GM12801 (cell line): Measurements from ENCODE around the gene LAMC1.

Source experiments
- CTCF ChIP-seq: IDR thresholded peaks from one replicate; pipeline ENCODE4 v1.5.1; 2011; ENCODE audit warnings: control low read depth; ENCODE audit not compliant: insufficient read length; ENCODE audit errors: extremely low read depth

The LAMC1 gene

GRCh38 chr1:183138301-183138700 lies 115.1 kb downstream of the LAMC1 start:
- no peak for TF ChIP-seq CTCF

- no peak for TF ChIP-seq CTCF
These were observed 116.2 kb downstream of the LAMC1 start for GRCh38 chr1:183139281-183139942.

- no peak for TF ChIP-seq CTCF
These were observed 117.4 kb downstream of the LAMC1 start for GRCh38 chr1:183140633-183141032.

- TF ChIP-seq CTCF: no peak
These were observed 119.0 kb downstream of the LAMC1 start for GRCh38 chr1:183142171-183142570.

- no peak for TF ChIP-seq CTCF
These were observed 120.5 kb downstream of the LAMC1 start for GRCh38 chr1:183143576-183144315.

- TF ChIP-seq CTCF: no peak
These were observed 121.5 kb downstream of the LAMC1 start for GRCh38 chr1:183144752-183145151.

- no peak for TF ChIP-seq CTCF
These were observed 124.5 kb downstream of the LAMC1 start for GRCh38 chr1:183147735-183148134.
